ENCODE data around the gene OSBPL10. TPM values are rescaled to one million over a fixed set of nuclear protein-coding genes. Genes with fewer than 3 reads are reported as not detected.

The OSBPL10 gene
- total RNA-seq, 4 donors from 2014 or later = 7.9 to 25.5 (median 11.8) TPM

- no peaks in the 10 kb centered on the region for H3K4me1 ChIP-seq
- TF ChIP-seq POLR2A (IDR thresholded peaks at IDR 0.05) (no peak), EP300 (IDR thresholded peaks at IDR 0.05) (no peak), POLR2AphosphoS5 (IDR thresholded peaks at IDR 0.05) (no peak)
- TF ChIP-seq, protein P1, sequence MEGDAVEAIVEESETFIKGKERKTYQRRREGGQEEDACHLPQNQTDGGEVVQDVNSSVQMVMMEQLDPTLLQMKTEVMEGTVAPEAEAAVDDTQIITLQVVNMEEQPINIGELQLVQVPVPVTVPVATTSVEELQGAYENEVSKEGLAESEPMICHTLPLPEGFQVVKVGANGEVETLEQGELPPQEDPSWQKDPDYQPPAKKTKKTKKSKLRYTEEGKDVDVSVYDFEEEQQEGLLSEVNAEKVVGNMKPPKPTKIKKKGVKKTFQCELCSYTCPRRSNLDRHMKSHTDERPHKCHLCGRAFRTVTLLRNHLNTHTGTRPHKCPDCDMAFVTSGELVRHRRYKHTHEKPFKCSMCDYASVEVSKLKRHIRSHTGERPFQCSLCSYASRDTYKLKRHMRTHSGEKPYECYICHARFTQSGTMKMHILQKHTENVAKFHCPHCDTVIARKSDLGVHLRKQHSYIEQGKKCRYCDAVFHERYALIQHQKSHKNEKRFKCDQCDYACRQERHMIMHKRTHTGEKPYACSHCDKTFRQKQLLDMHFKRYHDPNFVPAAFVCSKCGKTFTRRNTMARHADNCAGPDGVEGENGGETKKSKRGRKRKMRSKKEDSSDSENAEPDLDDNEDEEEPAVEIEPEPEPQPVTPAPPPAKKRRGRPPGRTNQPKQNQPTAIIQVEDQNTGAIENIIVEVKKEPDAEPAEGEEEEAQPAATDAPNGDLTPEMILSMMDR (IDR thresholded peaks at IDR 0.05) = no peak
- H3K4me3 ChIP-seq = no peak overlapping the region
- H3K27ac ChIP-seq = no peak overlapping the region
- 93 to 98% methylated on average over 2 to 6 of the region's 6 CpGs for WGBS, 2 donors (ENCODE audit: low coverage in 1 of 2)
- peaks cover 0 to 15% of the 10 kb centered on the region in 2 donors for H3K36me3 ChIP-seq
- ATAC-seq = no peak
- H3K27me3 ChIP-seq = no peaks in the 10 kb centered on the region
- peaks cover 0 to 4% (median 0%) of the 10 kb centered on the region in 3 donors for H3K9me3 ChIP-seq
These were observed 284.1 kb downstream of the OSBPL10 start for GRCh38 chr3:31696815-31697548.

- no peak for TF ChIP-seq POLR2A (IDR thresholded peaks at IDR 0.05)
- TF ChIP-seq POLR2AphosphoS5 (IDR thresholded peaks at IDR 0.05) = no peak
- no peak for TF ChIP-seq EP300 (IDR thresholded peaks at IDR 0.05)
- TF ChIP-seq, protein P1 (IDR thresholded peaks at IDR 0.05) = no peak
- Histone ChIP-seq H3K9me3 (peaks cover 0 to 4% (median 0%) of the 10 kb centered on the region in 3 donors), H3K36me3 (peaks cover 0 to 4% of the 10 kb centered on the region in 2 donors), H3K27ac (no peak overlapping the region), H3K27me3 (no peaks in the 10 kb centered on the region), H3K4me3 (no peak overlapping the region), H3K4me1 (no peaks in the 10 kb centered on the region)
- ATAC-seq = no peak
These were observed 285.1 kb downstream of the OSBPL10 start for GRCh38 chr3:31696009-31696297.

DNA sequence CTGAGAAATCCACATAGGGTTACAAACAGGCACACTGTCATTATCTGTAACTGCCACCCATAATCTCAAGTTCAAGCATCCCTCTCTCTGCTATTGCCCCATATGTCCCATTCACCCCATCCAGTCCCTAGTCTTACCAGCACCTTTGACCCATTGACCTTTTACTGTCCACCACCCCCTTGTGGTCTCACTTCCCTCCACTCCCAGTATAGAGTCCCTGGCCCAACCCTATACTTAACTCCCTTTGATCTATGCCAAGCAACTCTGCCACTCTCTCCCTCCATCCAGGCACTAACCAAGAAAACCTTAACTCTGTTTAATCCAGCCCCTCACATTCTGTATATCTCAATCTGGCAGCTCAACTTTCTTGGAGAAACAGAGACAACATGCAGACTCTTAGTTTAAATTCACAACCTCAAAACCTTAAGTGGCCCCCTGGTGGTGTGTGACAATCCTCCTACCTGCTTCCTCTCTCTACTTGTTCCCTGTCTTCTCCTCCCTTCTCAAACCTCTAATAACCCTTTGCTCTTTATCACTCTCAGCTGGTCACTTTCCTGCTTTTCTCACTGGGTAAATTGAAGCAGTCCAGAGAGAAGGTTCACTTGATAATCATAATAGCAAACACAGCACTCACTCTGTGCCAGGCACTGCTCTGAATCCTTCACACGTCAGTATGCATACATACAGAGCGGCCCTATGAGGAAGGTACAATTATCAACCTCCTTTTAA lies 285.6 kb downstream of the OSBPL10 start:
- TF ChIP-seq, protein P1 (IDR thresholded peaks at IDR 0.05) = peak in 1 of 4 experiments; percentile 13
- TF ChIP-seq POLR2A (IDR thresholded peaks at IDR 0.05) = no peak
- Histone ChIP-seq H3K4me3 (no peak overlapping the region), H3K27ac (no peak overlapping the region), H3K27me3 (no peaks in the 10 kb centered on the region), H3K36me3 (peaks cover 0 to 4% of the 10 kb centered on the region in 2 donors), H3K4me1 (no peaks in the 10 kb centered on the region), H3K9me3 (peaks cover 0 to 4% (median 0%) of the 10 kb centered on the region in 3 donors)
- 92 to 100% methylated on average over 1 to 2 of the region's 2 CpGs for WGBS, 2 donors (ENCODE audit: low coverage in 1 of 2)
- ATAC-seq = no peak

GRCh38 chr3:31693346-31693745 lies 287.7 kb downstream of the OSBPL10 start:
- Histone ChIP-seq H3K9me3 (peaks cover 0 to 4% (median 0%) of the 10 kb centered on the region in 3 donors), H3K36me3 (peaks cover 0 to 4% of the 10 kb centered on the region in 2 donors), H3K4me1 (no peaks in the 10 kb centered on the region), H3K27me3 (no peaks in the 10 kb centered on the region), H3K4me3 (no peak overlapping the region), H3K27ac (no peak overlapping the region)
- TF ChIP-seq POLR2AphosphoS5 (IDR thresholded peaks at IDR 0.05) (no peak), EP300 (IDR thresholded peaks at IDR 0.05) (no peak), POLR2A (IDR thresholded peaks at IDR 0.05) (no peak)
- TF ChIP-seq, protein P1 (IDR thresholded peaks at IDR 0.05) = no peak
- ATAC-seq = no peak
- 94% methylated on average over 5 of the region's 5 CpGs for WGBS, 2 donors (ENCODE audit: low coverage in 1 of 2)

DNA sequence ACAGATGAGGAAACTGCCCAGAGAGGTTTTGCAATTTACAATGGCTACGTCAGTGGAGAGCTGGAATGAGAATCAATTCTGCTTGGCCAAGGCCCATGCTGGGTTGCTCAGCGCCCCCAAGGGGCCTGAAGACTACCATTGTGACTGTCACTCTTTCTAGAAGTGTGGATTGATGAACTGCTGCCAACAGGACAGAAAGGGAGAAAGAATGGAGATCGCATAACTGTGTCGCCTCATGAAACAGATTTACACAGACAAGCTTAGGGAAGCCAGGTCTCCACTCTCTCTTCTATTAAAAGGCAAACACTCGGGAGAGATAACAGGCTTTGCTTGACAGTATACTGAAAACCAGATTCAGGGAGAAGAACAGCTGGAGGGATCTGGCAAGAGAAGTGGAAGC lies 288.3 kb downstream of the OSBPL10 start:
- TF ChIP-seq, protein P1 (IDR thresholded peaks at IDR 0.05) = no peak
- TF ChIP-seq POLR2A (IDR thresholded peaks at IDR 0.05) (no peak), EP300 (IDR thresholded peaks at IDR 0.05) (no peak), POLR2AphosphoS5 (IDR thresholded peaks at IDR 0.05) (no peak)
- ATAC-seq = no peak

More for the DNA sequence above, 288.3 kb downstream of the OSBPL10 start:
- Histone ChIP-seq H3K36me3 (peaks cover 0 to 4% of the 10 kb centered on the region in 2 donors), H3K4me3 (no peak overlapping the region), H3K27me3 (no peaks in the 10 kb centered on the region), H3K27ac (no peak overlapping the region), H3K9me3 (peaks cover 0 to 4% (median 0%) of the 10 kb centered on the region in 3 donors), H3K4me1 (no peaks in the 10 kb centered on the region)
- WGBS, 2 donors (ENCODE audit: low coverage in 1 of 2) = 65 to 97% methylated on average over 4 of the region's 5 CpGs
